K562 (cell line): ENCODE results near the gene ABLIM1.

Source experiments
- BHLHE40 ChIP-seq: IDR thresholded peaks from 2 replicates; pipeline ENCODE4 v1.6.1; 2011; ENCODE audit warnings: low read length, improper control_type of control experiment
- SETDB1 ChIP-seq: IDR thresholded peaks from one replicate; pipeline ENCODE4 v1.6.1; 2012; ENCODE audit warnings: low read length, control low read depth, inconsistent platforms
- SRSF3 ChIP-seq: fragments of 200-400 bp; formaldehyde crosslinking; IDR thresholded peaks from 2 replicates; pipeline ENCODE4 v1.6.1; 2016; ENCODE audit warnings: mild to moderate bottlenecking, low read length, moderate library complexity; ENCODE audit not compliant: insufficient read depth
- TF ChIP-seq, protein P1 (sequence below): sonication (generic); formaldehyde crosslinking; IDR thresholded peaks from 2 replicates; pipeline ENCODE4 v1.8.0; 2022; ENCODE audit warnings: mild to moderate bottlenecking, missing genetic modification reagents

DNA sequence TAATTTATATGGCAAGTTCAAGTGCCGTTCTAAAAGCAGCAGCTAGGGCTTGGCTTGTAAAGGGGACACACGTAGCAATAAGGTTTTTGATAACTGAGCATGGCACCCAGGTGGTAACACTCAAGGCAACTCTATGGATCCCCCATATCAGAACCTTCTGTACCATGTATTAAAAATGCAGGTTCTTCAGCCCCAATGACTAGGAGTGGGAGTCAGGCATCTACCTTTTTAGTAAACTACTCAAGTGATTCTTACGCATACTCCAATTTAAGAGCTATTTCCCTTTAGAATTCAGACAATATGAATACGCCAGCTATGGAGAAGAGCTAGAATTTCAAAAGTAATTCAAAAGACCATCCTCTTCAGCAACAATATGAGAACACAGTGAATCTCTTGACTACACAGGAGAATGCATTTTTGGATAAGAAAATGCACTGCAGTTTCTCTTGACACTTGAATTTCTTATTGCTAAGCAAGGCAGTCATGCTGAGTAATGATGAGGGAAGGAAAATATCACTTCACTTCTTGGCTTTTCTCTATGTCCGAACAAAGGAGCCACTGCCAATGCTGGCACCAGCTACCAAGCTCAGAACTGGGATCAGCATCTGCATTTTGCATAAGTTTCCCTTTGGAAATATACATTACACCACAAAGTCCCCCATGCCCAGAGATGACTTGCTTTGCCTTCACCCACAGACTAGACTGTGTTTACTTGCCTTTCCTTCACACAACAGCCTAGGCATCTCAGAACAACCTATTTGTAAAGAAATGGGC, 53.5 kb downstream of the ABLIM1 start:
- TF ChIP-seq SETDB1 (no peak), BHLHE40 (no peak), SRSF3 (no peak)
- TF ChIP-seq, protein P1, sequence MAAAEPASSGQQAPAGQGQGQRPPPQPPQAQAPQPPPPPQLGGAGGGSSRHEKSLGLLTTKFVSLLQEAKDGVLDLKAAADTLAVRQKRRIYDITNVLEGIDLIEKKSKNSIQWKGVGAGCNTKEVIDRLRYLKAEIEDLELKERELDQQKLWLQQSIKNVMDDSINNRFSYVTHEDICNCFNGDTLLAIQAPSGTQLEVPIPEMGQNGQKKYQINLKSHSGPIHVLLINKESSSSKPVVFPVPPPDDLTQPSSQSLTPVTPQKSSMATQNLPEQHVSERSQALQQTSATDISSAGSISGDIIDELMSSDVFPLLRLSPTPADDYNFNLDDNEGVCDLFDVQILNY = no peak
